ENCODE measurements around the gene SPATA18.

The SPATA18 gene, protein sequence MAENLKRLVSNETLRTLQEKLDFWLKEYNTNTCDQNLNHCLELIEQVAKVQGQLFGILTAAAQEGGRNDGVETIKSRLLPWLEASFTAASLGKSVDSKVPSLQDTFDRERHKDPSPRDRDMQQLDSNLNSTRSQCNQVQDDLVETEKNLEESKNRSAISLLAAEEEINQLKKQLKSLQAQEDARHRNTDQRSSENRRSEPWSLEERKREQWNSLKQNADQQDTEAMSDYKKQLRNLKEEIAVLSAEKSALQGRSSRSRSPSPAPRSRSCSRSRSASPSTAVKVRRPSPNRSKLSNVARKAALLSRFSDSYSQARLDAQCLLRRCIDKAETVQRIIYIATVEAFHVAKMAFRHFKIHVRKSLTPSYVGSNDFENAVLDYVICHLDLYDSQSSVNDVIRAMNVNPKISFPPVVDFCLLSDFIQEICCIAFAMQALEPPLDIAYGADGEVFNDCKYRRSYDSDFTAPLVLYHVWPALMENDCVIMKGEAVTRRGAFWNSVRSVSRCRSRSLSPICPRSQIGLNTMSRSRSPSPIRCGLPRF

DNA sequence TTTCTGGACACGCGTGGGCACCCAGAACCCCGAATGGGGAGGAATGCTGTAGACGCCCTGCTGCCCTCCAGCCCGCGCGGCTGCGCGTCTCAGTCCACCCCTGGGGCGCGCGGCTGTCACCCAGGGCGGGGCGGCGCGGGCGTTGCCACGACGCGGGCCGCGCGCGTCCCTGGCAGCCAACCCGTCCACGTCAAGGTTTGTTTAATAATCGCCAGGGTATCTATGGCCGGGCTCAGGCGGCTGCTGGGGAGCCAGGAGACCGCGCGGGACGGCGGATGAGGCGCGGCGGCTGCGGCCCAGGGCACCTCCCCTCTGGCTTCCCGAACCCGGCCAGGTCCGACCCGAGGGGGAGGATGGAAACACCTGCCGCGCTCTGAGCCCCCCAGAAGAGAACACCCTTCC is at the start of gene SPATA18:
SPATA18 (plus strand) TSS at position 92 of the 402 bp plus-strand sequence. CDS start 401 bp downstream, outside the sequence.
- peak; percentile 91 for DNase-seq (ENCODE audit: low spot score)

DNA sequence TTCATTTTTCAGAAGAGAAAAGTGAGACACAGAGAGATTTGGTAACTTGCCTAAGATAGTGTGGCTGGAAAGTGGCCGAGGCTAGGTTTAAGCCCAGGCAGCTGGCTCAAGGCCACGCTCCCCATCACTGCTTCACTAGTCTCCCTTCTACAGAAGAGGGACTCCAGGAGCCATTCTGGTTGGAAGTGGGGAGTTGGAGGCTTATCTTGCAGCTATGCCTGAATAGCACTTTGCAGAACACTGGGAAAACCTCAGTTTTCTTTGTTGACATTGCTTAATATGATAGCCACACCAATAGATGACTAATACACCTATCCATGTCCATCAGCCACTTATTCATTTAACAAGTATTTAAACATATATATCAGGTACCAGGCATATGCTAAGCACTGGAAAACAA is 49.5 kb upstream of the SPATA18 start:
- no peak for DNase-seq (ENCODE audit: low spot score)

DNA sequence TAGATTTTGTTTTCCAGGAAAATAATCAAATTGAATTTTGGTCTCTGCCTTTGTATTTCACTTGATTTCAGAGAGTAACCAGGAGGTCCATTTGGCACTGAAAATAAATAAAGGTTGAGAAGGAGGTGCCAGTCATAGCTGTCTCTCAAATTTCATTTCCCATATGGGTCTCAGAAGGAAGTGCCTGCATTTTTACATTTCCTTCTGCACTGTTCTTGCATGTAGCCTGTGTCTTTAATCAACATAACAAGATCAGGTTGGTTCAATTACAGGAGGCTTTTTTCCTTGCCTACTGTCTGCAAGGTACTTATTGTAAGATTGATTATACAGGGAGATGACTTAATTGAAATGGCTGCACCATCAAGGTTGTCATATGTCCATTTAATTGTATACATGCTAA is 46.7 kb upstream of the SPATA18 start:
- no peak for DNase-seq (ENCODE audit: low spot score)

DNA sequence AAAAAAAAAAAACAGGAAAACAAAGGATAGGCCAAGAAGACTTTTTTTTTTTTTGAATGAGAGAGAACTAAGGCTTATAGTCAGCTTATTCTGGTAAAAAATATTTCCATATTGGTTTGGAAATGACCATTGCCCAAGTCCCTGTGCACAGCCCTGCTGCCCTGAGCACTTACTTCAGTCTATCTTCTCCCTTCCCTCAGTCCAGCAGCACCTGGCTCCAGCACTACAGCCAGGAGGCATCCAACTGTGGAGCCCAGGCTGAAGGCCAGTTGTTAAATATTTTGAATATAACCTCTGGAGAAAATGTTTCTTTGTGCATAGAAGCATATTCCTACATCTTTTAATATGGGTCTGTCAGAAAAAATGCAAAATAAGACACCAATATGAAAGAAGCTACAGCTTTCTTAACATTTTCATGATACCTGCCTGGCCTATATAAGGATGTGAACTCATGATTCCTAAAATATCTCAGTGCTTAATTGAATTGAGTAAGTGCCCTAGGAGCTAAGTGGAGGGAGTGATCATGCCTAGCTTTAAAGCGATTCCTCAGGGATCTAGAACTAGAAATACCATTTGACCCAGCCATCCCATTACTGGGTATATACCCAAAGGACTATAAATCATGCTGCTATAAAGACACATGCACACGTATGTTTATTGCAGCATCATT is 45.4 kb upstream of the SPATA18 start:
- no peak for DNase-seq (ENCODE audit: low spot score)

DNA sequence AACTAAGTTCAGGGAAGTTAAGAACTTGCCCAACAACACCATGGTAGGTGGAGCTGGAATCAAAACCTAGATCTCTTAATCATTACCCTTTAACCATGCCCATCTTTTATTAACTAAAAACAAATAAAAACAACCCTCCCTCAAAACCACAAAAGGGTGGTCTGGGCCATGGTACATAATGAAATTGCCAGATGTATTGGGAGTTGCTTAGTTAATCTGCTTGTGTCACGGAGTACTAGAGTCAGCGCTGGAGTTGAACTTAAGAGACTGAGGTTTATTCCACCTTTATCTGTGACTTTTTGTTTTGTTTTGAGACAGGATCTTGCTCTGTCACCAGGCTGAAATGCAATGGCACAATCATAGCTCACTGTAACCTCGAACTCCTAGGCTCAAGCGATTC is 44.2 kb upstream of the SPATA18 start:
- no peak for DNase-seq (ENCODE audit: low spot score)

DNA sequence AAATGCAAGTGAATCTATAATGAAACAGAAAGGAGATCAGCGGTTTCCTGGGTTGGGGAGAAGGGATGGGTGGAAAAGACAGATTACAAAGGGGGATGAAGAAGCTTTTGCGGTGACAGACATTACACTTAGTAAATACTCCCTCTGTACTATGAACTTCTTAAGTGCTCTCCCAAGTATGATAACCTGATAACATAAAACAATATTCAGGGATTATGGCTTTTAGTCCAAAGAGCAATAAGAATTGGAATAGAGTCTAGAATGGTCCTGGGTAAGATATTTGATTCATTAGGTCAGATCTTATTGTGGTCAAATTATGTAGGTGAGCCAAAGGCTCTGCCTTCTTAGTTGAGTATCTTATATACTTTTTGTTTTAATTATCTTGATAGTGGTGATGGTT is 40.1 kb upstream of the SPATA18 start:
- no peak for DNase-seq (ENCODE audit: low spot score)

DNA sequence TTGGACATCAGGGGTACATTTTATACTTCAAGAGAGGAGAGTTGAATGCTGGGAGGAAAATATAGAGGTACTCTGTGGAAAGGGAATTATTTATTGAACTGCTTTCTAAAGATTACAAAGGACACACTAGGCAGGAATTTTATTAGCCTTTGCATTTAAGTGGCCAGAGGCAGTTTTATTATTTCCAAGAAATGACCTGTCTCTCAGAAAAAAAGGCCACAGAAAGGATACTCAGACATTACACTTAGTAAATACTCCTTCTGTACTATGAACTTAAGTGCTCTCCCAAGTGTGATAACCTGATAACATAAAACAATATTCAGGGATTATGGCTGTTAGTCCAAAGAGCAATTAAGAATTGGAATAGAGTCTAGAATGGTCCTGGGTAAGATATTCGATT is 38.5 kb upstream of the SPATA18 start:
- no peak for DNase-seq (ENCODE audit: low spot score)

DNA sequence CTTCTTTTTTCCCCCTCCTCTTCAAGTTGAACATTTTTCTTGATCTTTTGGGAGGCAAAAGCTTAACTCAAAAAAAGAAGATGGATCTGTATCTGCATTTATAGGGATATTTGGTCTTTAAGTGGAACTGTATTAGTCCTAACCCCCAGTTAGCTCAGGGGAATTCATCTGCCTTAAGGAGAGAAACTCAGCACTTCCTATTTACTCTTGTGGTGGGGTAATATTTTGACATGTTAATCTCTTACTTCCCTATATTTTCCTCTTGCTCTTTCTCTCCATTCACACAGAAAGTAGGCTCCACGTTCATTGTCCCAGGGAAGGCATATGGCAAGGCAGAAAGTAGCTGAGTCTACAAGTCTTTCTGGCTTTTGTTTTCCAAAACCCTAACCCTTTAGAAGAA is 36.2 kb upstream of the SPATA18 start:
- DNase-seq (ENCODE audit: low spot score): no peak

DNA sequence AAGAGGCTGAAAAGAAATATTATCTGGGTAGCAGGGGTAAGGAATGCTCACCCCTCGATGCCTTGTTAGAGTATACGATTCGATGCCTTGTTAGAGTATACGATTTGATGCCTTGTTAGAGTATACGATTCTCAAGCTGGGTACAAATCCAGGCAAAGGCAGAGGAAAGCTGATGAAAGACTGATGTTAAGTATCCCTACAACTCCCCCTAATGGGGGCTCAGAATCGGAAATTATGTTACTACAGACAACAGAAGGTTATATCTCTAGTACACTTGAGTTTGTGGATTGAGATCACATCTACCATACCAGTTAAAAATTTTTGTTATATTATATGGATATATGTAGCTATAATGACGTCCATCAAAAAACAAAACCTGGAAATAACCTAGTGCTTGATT is 35.7 kb upstream of the SPATA18 start:
- no peak for DNase-seq (ENCODE audit: low spot score)

DNA sequence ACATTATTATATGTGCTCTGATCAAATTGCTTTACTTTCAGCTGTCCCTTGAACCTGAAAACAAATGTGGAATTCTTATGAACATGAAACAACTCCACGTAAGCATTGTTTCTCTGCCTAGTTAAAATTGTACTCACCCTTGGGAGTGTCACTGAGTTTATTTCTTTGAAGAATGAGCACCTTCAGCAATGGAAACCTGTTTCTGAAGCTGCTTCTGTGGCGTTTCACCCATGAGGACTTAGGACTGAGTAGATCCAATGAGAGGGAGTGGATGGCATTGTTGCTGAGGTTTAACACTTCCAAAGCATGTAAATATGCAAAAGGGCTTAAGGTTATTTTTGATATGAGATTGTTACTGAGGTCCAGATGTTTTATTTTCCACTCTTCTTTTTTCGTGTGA is 34.1 kb upstream of the SPATA18 start:
- DNase-seq (ENCODE audit: low spot score): no peak

DNA sequence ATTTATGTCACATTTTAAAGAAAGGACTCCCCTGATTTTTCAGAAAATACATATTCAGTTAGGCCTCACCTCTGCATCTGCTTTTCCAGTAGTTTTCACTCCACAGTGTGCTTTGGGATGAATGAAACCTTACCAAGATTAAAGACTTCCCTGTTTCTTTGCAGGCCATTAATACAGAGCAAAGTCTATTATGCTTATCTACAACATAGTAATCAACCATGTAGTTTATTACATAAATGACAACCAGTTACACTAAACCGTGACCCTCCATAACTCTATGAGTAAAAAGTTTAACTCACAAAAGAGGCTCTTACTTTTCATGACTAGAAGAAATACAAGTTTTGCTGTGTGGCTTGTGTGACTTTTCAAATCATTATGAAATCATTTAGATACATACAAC is 33.3 kb upstream of the SPATA18 start:
- no peak for DNase-seq (ENCODE audit: low spot score)

DNA sequence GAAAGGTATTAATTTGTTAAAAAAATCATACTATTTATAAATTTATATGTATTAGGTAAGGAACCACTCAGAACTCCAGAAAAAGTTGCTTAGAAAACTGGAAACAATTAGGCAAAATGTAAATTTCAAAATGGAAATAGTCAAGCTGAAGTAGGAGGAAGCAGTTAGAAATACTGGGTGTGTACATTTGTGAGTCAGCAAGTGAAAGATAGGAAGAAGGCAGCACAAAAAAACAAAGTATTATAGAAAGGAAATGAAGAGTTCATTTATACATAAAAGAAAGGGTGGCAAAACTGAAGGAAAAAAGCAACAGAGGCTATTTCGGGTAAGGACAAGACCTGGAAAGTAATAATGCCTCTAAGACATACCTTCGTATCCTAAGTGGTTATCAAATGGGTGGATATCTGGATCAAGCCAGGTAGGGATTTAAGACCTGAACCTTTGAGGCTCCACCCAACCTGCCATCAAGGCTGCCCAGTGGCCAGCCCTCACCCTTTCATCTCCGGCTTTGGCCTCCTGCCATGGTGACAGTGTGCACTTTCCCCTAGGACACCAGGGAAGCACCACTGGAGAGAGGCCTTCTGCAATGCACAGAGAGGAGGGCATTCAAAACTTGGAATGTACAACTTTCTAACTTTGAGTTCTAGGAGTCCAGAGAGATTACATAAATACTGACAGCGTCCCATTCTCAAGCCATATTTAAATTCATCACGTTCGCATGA is 31.0 kb upstream of the SPATA18 start, which contains the start of gene LRRC66:
LRRC66 (minus strand) TSS at position 428 of the 722 bp plus-strand sequence. CDS start 2,750 bp downstream, outside the sequence.
- no peak for DNase-seq (ENCODE audit: low spot score)

DNA sequence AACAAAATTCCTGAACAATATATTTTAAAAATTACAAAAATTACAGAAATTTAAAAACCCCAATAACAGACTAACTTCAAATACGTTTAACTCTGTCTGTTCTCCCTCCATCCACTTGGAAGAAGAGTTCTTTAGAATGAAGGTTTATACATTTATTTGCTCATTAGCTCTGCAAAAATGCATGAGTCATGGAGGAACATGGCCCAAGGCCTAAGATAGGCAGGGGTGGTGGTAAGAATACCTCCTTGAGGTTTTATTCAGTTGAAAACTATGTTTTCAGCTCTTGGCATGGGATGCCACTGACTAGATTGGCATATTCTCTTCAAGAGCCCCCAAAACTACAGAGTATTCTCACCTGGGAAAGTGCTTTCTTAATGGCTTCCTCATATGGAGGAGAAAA is 22.1 kb upstream of the SPATA18 start:
- peak; percentile 47 for DNase-seq (ENCODE audit: low spot score)

DNA sequence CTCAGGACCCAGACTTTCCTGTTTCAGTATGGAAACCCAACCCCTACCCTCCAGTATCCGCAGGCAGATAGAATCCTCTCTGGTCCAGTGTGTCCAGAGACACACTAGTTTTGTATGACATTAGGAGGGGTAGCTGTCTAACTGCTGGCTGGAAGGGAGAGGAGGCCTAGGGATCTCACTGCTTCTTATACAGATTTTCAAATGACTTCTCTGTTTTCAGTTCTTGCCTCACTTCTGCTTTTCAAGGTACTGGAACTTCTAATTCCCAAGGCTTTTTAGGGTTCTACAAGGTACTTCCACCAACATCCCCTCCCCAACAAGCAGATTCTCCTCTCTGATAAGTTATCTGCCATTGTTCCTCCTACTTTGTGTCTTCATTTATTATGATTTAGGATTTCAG is 19.1 kb upstream of the SPATA18 start:
- DNase-seq (ENCODE audit: low spot score): no peak

DNA sequence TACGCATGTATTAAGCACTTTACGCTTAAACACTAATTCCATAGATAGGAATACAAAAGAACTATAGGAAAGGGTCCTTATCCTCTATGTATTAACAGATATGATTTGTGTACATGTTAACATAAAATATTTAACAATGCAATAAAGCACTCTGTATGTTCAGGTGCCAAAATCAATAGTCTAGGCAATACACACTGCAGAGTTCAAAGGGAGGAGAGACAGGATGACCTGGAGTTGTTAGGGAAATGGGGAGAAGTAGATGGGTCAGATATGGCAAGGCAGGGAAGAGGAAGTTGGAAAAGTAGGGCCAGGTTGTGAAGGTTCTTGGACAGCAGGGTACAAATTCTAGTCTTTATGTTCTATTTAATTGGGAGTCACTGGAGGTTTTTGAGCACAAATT is 15.9 kb upstream of the SPATA18 start:
- DNase-seq (ENCODE audit: low spot score): no peak

DNA sequence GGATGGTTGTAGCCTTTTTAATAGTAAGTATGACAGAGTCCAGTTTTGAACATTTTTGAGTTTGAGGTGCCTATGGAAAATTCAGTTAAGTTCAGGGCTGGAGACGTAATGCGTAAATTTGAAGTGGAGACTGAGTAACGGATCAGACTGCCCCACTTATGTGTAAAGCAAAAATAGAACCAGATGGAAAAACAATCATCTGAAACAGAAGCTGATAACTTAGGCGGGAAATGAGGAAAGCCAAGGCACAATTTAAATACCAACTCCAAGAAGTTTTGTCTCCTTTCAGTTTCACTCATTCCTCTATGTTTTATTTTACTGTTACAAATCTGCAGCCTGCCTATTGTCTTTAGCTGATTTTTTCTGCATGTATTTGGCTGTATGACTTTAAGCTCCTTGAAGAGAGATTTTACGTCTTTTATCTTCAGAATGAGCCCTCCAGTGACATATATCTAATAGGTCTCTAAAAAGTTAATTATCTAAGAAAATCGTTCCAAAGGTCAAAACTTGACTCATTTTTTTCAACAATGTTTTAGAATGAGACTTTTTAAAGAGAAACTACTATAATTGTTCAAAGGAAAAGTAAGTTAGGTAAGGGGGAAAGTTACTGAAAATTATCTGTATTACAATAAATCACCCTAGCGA is 14.1 kb upstream of the SPATA18 start:
- DNase-seq (ENCODE audit: low spot score): no peak

DNA sequence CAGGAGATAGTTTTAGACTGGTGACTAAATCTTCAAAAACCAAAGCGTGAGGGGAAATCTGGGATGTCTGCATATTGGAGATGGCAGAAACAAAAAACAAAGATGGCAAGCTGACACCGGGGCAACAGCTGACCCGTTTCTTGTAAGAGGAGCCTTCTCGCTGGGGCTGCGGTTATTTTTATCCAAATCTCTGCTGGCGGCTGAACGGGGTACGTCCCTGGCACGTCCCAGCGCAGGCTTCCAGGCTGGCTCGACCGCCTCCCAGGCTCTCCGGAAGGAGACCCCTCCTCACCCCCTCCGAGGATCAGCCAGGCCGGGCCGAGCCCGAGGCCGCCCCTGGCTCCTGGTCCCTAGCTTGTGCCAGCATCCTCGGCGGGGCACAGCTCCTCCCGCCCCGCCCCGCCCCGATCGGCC is 13.4 kb upstream of the SPATA18 start:
- DNase-seq (ENCODE audit: low spot score): peak; percentile 56

DNA sequence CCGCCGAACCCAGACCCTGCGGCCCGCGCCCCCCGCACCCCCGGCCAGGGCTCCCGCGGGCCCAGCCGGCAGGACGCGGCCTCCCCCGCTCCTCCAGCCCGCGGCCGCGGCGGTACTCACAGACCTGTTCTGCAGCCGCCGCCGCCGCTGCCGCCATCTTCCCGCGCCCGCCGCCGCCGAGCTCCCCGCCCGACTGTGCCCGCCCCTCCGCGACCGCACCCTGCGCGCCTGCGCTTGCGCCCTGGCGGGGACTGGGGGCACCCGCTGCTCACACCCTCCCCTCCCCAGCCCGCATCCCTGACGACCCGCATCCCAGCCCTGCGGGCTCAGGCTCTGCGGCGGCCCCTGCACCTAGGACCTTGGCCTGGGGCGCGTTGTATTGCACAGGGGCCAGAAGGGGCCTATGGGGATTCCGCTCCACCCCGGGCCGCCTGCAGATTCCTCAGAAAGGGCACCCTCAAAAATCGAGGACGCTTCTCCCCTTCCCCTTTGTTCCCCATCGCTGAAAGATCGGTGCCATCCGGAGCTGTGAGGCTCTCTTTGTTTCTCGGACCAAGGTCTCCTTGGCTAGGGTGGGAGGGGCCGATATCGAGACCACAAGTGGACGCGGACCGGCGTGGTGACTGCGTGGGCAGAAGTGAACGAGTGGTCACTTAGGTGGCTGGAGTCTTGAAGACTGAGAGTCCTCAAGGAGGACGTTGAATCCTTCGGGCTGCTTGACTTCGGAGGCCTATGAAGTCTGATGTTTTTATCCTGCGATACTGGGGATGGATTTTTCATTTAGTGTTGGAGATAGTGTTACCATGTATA is 12.8 kb upstream of the SPATA18 start, which contains the start of gene SGCB:
SGCB (minus strand) TSS at position 197 of the 810 bp plus-strand sequence; CDS start at position 157, 40 bp downstream.
- DNase-seq (ENCODE audit: low spot score): peak; percentile 96

DNA sequence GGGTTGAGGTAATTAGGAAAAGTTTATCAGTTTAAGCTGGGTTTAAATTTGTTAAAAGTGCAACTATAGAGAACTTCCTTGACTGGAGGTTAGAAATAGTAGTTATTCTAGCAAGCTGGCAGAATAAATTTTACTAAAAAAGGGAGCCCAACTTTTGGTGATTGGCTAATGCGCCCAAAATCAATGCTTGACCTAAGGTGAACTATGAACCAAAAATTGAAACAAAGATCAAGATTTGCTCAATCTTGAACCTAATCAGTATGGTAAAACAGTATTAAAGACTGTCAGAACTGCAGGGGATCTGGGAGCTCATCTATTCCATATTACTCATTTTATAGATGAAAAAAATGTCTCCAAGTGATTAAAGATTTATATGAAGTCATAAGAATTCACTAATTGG is 6.1 kb upstream of the SPATA18 start:
- no peak for DNase-seq (ENCODE audit: low spot score)

DNA sequence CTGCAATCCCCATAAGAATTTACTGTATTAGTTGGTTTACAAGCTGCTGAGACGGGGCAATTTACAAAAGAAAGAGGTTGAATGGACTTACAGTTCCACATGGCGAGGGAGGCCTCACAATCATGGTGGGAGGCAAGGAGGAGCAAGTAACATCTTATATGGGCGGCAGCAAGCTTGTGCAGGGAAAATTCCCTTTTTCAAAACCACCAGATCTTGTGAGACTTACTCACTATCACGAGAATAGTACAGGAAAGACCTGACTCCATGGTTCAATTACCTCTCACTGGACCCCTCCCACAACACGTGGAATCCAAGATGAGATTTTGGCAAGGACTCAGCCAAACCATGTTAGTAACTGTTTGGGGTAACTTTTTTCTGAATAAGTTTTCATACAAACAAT is 1.8 kb upstream of the SPATA18 start:
- DNase-seq (ENCODE audit: low spot score): no peak

Data from AG20443 (cell line).